Measurements from ENCODE around the gene RTCB. TPM values are rescaled to one million over a fixed set of nuclear protein-coding genes. Genes with fewer than 3 reads are reported as not detected.

The RTCB gene
- total RNA-seq, 4 donors from 2014 or later = 53.7 to 76.4 (median 56.6) TPM

DNA sequence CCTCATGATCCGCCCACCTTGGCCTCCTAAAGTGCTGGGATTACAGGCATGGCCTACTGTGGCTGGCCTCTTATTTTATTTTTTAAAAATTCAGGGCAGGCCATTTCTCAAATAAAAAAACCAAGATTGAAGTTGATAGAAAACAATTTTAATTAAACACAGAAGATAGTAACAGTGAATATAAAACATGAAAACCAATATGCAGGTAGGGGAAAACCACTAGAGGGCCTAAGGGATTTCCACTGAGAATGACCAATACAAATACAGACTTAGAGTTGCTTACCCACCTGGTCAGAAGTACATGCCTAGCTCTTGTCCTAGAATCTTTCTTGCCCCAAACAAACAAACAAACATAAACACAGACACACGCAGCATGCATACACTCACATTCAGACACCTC lies 1.7 kb upstream of the RTCB start:
- in situ Hi-C loops (cut with MboI; ENCODE audit: low sequenced_read_pairs in 4 of 4) (loop anchor here in 2 of 4 donors (5.0 kb wide), 2 partner anchors 59 to 64 kb away; partner anchors contain the start of gene FBXO7 (in 1 of the 2)), intact Hi-C loops (cut with DNase I; ENCODE audit: low total_unique reads) (loop anchor here (5.0 kb wide), 2 partner anchors 584 to 661 kb away; partner anchors contain the start of genes DEPDC5 and PRR14L)
- peaks cover 11 to 27% of the 10 kb centered on the region in 2 donors for H3K4me1 ChIP-seq
- no peak overlapping the region for H3K27ac ChIP-seq
- no peak for ATAC-seq
- no peaks in the 10 kb centered on the region for H3K27me3 ChIP-seq
- H3K9me3 ChIP-seq = no peaks in the 10 kb centered on the region
- no peak overlapping the region for H3K4me3 ChIP-seq
- no peaks in the 10 kb centered on the region for H3K36me3 ChIP-seq
- TF ChIP-seq POLR2A (IDR thresholded peaks at IDR 0.05) (no peak), CTCF (IDR thresholded peaks at IDR 0.05 in 4 of 5, conservative IDR thresholded peaks at IDR 0.05 in 1 of 5) (no peak)
- DNase-seq = no peak

DNA sequence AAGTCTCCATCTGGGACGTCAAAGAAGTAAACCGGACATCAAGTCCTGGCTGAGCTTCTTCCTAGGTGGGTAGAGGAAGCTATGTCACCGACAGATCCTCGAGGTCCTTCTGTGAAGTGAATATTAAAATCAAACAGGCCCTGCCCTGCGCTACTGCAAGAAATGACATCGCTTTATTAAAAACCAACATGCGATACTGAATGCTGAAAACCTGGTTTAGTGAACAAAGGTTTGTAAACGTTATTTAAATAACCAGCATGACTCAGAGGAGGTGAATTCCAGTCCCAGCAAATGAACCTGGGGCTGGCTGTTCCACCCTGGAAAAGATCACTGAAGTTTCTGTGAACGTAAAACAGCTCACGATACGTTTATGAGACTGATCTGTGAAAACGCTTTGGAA lies 645 bp downstream of the RTCB start:
- TF ChIP-seq POLR2A (IDR thresholded peaks at IDR 0.05) (no peak), CTCF (IDR thresholded peaks at IDR 0.05 in 4 of 5, conservative IDR thresholded peaks at IDR 0.05 in 1 of 5) (no peak)
- H3K9me3 ChIP-seq = no peaks in the 10 kb centered on the region
- no peaks in the 10 kb centered on the region for H3K27me3 ChIP-seq
- intact Hi-C loops (cut with DNase I; ENCODE audit: low total_unique reads) (loop anchor here (5.0 kb wide), 2 partner anchors 586 to 659 kb away; partner anchors contain the start of genes DEPDC5 and PRR14L), in situ Hi-C loops (cut with MboI; ENCODE audit: low sequenced_read_pairs in 4 of 4) (loop anchor here in 2 of 4 donors (5.0 kb wide), 2 partner anchors 61 to 66 kb away; partner anchors contain the start of gene FBXO7 (in 1 of the 2))
- H3K27ac ChIP-seq = peak overlapping the region; percentile 77 to 85 (median 80)
- H3K4me3 ChIP-seq = peak overlapping the region; percentile 91 to 96 (median 92)
- H3K4me1 ChIP-seq = peaks cover 11 to 27% of the 10 kb centered on the region in 2 donors
- ATAC-seq (peak; percentile 13 to 55), DNase-seq (no peak)
- peaks cover 0 to 23% of the 10 kb centered on the region in 2 donors for H3K36me3 ChIP-seq

GRCh38 chr22:32410459-32410858 lies 1.6 kb downstream of the RTCB start:
- Histone ChIP-seq H3K27me3 (no peaks in the 10 kb centered on the region), H3K4me1 (peaks cover 11 to 27% of the 10 kb centered on the region in 2 donors), H3K9me3 (no peaks in the 10 kb centered on the region), H3K36me3 (peaks cover 4 to 33% of the 10 kb centered on the region in 2 donors), H3K4me3 (peak overlapping the region; percentile 91 to 96 (median 92)), H3K27ac (no peak overlapping the region)
- no peak for TF ChIP-seq POLR2A (IDR thresholded peaks at IDR 0.05)
- TF ChIP-seq CTCF (IDR thresholded peaks at IDR 0.05 in 4 of 5, conservative IDR thresholded peaks at IDR 0.05 in 1 of 5) = no peak
- intact Hi-C loops (cut with DNase I; ENCODE audit: low total_unique reads) (loop anchor here (5.0 kb wide), 2 partner anchors 587 to 658 kb away; partner anchors contain the start of genes DEPDC5 and PRR14L), in situ Hi-C loops (cut with MboI; ENCODE audit: low sequenced_read_pairs in 4 of 4) (loop anchor here in 2 of 4 donors (5.0 kb wide), 2 partner anchors 62 to 67 kb away; partner anchors contain the start of gene FBXO7 (in 1 of the 2))
- ATAC-seq (no peak), DNase-seq (no peak)

GRCh38 chr22:32409977-32410376 lies 2.1 kb downstream of the RTCB start:
- Histone ChIP-seq H3K27me3 (no peaks in the 10 kb centered on the region), H3K4me1 (peaks cover 11 to 27% of the 10 kb centered on the region in 2 donors), H3K4me3 (no peak overlapping the region), H3K27ac (no peak overlapping the region), H3K36me3 (peaks cover 4 to 37% of the 10 kb centered on the region in 2 donors), H3K9me3 (no peaks in the 10 kb centered on the region)
- DNase-seq = no peak
- TF ChIP-seq CTCF (IDR thresholded peaks at IDR 0.05 in 4 of 5, conservative IDR thresholded peaks at IDR 0.05 in 1 of 5) (no peak), POLR2A (IDR thresholded peaks at IDR 0.05) (no peak)
- in situ Hi-C loops (cut with MboI; ENCODE audit: low sequenced_read_pairs in 4 of 4) (loop anchor here in 2 of 4 donors (5.0 kb wide), 2 partner anchors 62 to 67 kb away; partner anchors contain the start of gene FBXO7 (in 1 of the 2)), intact Hi-C loops (cut with DNase I; ENCODE audit: low total_unique reads) (loop anchor here (5.0 kb wide), 2 partner anchors 587 to 658 kb away; partner anchors contain the start of genes DEPDC5 and PRR14L)
- ATAC-seq = no peak
